GM10248 (cell line): ENCODE results near the gene PRKAR1B.

Experiments
- CTCF ChIA-PET: fragments of 300-600 bp; sonication (Branson Sonifier 250); formaldehyde crosslinking; extraction: SDS; loops from one replicate; lab custom pipeline; 2021; ENCODE audit warnings: antibody characterized with exemption; lab: Yijun Ruan, JAX
- POLR2A ChIA-PET: fragments of 350-650 bp; sonication (Branson Sonifier 250); formaldehyde crosslinking; extraction: SDS; loops from one replicate; lab custom pipeline; 2020; ENCODE audit warnings: antibody characterized with exemption; lab: Yijun Ruan, JAX
- DNase-seq: peaks from one replicate; pipeline ENCODE4 v3.0.0; 2012; ENCODE audit errors: extremely low spot score
- TF ChIP-seq, protein P1 (sequence below): IDR thresholded peaks from 2 replicates; pipeline ENCODE4 v1.5.1; 2012; ENCODE audit warnings: mild to moderate bottlenecking, low read depth; ENCODE audit errors: extremely low read depth, missing control alignments, control extremely low read depth

The PRKAR1B gene

DNA sequence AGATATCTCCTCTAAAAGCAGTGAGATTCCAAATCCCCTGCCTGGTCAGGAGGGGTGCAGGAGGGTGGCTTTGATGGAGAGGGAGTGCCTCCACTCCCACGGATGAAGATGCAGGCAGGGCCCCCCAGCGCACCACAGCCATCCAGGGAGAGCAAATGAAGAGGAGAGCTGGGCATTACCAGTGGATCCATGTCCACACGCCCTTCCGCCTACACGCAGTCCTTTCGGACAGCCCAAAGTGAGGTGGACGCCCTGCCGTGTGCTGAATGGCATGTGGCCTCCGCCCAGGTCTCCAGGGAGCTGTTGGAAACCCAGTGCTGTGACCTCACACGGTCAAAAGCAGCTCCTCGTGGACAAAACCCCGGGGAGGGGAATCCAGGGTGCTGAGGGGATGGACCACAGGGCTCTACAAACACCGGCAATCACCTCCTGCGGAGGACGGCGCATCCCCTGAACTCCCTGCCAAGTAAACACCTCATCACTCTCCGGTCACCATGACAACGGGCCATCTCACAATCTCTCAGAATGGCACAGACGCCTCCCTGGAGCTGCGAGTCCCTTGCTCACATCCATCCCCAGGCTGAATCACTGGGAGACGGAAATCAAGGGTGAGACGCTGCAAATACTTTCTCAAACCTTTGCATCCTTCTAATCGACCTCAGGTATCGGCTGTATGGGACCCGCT lies 35.6 kb downstream of the PRKAR1B start:
- ChIA-PET POLR2A (no interaction called here), CTCF (no interaction called here)
- TF ChIP-seq, protein P1, sequence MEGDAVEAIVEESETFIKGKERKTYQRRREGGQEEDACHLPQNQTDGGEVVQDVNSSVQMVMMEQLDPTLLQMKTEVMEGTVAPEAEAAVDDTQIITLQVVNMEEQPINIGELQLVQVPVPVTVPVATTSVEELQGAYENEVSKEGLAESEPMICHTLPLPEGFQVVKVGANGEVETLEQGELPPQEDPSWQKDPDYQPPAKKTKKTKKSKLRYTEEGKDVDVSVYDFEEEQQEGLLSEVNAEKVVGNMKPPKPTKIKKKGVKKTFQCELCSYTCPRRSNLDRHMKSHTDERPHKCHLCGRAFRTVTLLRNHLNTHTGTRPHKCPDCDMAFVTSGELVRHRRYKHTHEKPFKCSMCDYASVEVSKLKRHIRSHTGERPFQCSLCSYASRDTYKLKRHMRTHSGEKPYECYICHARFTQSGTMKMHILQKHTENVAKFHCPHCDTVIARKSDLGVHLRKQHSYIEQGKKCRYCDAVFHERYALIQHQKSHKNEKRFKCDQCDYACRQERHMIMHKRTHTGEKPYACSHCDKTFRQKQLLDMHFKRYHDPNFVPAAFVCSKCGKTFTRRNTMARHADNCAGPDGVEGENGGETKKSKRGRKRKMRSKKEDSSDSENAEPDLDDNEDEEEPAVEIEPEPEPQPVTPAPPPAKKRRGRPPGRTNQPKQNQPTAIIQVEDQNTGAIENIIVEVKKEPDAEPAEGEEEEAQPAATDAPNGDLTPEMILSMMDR = no peak
- no peak for DNase-seq

DNA sequence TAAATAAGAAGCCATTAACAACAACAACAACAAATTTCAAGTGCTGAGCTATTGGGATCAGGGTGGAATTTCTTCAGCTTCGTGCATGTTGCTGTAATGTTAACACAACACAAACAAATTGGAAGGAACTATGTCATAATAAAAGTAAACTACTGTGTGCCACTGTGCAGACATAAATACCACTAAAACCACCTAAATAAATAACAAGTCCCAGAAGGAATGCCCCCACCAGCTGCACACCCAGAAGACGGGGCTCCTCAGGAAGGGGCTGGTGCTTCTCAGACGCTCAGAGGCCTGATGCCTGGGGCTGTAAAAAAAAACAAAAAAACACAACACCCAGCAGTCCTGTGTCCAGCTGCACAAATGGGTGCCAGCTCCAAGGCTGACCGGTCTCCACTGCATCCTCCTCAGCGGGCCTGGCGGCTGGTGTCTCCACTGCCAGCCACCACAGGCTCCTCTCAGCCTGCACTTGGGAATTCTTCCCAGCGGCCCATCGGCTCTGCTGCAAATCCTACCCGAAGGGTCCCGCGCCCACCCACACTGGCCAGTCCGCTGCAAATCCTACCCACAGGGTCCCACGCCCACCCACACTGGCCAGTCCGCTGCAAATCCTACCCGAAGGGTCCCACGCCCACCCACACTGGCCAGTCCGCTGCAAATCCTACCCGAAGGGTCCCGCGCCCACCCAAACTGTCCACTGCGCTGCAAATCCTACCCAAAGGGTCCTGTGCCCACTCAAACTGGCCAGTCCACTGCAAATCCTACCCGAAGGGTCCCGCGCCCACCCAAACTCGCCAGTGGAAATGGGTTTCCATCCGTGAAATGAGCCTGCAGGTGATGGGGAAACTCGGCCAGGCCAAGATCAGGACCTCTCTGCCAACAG lies 36.4 kb downstream of the PRKAR1B start:
- TF ChIP-seq, protein P1 = no peak
- ChIA-PET POLR2A (no interaction called here), CTCF (no interaction called here)
- DNase-seq = no peak

DNA sequence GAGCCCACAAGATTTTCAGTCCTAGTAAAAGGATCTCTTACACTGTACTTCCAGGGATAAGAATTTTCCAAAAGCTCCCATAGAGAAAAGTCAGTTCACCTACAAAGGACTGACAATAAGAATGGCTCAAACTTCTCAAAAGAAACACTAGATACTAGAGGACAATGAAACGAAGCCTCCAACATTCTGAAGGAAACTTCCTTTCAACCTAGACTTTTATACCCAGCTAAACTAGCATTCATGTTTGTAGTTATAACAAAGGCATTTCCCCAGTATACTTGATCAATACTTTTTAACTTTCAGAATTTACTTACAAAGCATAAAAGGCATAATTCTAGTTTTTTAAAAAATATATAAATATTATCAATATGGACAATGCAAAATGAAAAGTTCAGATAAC lies 41.5 kb downstream of the PRKAR1B start:
- POLR2A ChIA-PET = no interaction called here
- TF ChIP-seq, protein P1 = no peak
- DNase-seq = no peak
- CTCF ChIA-PET = no interaction called here

DNA sequence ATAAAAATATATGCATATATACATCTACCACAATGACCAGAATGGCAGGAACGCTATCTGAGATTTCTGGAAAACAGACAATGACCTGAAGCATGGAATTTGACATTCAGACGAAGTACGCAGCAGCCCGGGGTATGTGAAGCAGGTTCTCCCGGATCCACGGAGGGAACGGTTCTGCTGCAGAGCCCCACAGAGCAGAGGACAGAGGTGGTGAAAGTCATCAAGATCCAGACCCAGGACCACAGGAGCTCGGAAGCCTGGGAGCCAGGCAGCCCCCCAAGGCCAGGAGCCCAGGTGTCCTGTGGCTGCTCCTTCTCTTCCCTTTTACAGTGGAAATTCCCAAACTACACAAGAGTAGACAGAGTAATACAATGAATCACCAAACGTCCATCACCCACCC lies 42.7 kb downstream of the PRKAR1B start:
- TF ChIP-seq, protein P1 = no peak
- CTCF ChIA-PET = no interaction called here
- POLR2A ChIA-PET = no interaction called here

DNA sequence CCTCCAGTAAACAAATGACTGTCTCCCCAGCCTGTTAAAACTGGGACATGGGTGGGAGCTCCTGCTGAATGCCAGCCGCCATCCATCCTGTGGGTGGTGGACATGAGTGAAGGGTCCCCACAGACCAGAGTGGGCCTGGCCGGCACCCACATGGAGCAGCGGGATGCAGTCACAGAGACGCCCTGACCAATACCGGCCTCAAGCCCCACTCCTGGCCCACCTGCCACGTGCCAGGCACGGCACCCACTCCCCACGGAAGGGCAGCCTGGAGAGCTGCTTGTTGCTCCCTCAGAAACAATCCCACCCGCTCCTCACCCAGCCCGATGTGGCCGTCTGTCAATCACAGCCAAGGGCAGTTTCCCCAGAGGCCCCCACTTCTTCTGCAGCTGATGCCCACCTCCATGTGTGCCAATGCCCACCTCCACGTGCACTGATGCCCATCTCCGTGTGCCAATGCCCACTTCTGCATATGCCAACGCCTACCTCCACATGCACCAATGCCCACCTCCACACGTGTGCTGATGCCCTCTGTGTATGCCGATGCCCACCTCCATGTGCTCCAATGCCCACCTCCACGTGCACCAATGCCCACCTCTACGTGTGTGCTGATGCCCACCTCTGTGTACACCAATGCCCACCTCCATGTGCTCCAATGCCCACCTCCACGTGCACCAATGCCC lies 43.4 kb downstream of the PRKAR1B start:
- DNase-seq = no peak
- CTCF ChIA-PET = no interaction called here
- POLR2A ChIA-PET = no interaction called here
- TF ChIP-seq, protein P1 = no peak

More for the DNA sequence above, 42.7 kb downstream of the PRKAR1B start:
- no peak for DNase-seq

DNA sequence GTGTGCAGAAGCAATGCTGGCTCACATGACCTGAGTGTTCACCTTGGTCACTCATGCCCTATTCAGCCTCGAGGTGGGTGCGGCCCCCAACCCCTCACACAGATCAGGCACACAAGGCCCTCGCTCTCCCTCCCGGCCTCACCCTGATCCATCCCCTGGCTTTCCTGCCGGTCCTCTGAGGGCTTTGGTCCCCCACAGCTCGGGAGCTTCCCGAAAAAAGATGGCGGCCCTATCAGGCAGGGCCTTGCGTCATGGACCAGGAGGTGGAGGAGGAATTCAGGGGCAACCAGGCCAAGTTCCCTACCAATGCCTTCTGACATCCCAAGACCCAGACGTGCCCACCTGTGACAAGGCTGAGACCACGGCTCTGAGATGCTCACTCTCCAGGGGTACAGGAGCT lies 44.3 kb downstream of the PRKAR1B start:
- CTCF ChIA-PET = no interaction called here

More for the DNA sequence above, 44.3 kb downstream of the PRKAR1B start:
- DNase-seq = no peak
- TF ChIP-seq, protein P1 = no peak
- POLR2A ChIA-PET = no interaction called here
